GM19452 (cell line): ENCODE measurements around the gene MALSU1.

ENCODE experiments used
- ATAC-seq: cut with Tn5 transposase; IDR thresholded peaks from one replicate; pipeline ENCODE4 v1.9.1; 2021; ENCODE audit not compliant: unreplicated experiment

The MALSU1 gene

DNA sequence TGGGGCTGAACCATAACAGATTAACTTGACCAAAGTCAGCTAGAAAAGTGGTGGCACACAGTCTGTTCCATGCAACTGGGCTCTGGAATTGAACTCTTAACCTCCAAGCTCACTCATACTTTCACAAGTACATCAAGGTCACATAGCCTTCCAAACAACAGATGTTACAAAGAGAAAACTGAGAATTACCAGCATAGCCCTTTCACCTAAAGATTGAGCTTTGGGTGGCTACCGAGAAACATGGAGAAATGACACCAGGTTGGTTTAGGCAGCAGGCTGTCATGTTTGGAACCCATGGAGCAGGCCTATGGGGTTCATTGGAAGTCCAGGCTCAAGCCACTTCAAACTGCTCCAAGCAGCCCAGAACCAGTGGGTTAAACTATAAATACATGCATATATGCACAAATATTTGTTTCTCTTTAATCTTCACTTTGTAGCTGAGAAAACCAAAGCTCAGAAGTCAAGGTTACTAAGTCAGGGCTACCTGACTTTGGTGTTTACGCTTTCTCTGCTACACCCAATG lies 59.1 kb downstream of the MALSU1 start:
- ATAC-seq: no peak
